C4-2B (cell line): Measurements from ENCODE around the gene ARMC2.

Source experiments
- CTCF ChIP-seq: fragments of 450-650 bp; conservative IDR thresholded peaks from 2 replicates; pipeline ENCODE4 v1.5.1; 2017; ENCODE audit warnings: mild to moderate bottlenecking
- ZFX ChIP-seq: fragments of 450-650 bp; IDR thresholded peaks from 2 replicates; pipeline ENCODE4 v1.6.1; 2017

- TF ChIP-seq CTCF = no peak
- no peak for TF ChIP-seq ZFX
Measured at GRCh38 chr6:109008537-109009235, 160.5 kb downstream of the ARMC2 start.
